SJCRH30 (cell line): ENCODE results near the gene PLA2G4D. TPM values are rescaled to one million over a fixed set of nuclear protein-coding genes. Genes with fewer than 3 reads are reported as not detected.

Experiments used
- DNase-seq, 2 experiments: peaks; one replicate each; pipeline ENCODE4 v3.0.0-alpha.2; 2015 to 2020
- H3K27ac ChIP-seq: fragments of 250-450 bp; sonication (Bioruptor Pico); 2 replicates; pipeline ENCODE4 v1.5.1; 2020; ENCODE audit warnings: mild to moderate bottlenecking, moderate library complexity
- H3K27me3 ChIP-seq: fragments of 250-450 bp; sonication (Bioruptor Pico); 2 replicates; pipeline ENCODE4 v1.5.1; 2020; ENCODE audit warnings: mild to moderate bottlenecking, moderate library complexity
- H3K36me3 ChIP-seq: fragments of 250-450 bp; sonication (Bioruptor Pico); 2 replicates; pipeline ENCODE4 v1.5.1; 2020; ENCODE audit warnings: mild to moderate bottlenecking, moderate library complexity
- H3K4me1 ChIP-seq: fragments of 250-450 bp; sonication (Bioruptor Pico); 2 replicates; pipeline ENCODE4 v1.5.1; 2020; ENCODE audit warnings: mild to moderate bottlenecking, moderate library complexity
- H3K4me3 ChIP-seq: fragments of 250-450 bp; sonication (Bioruptor Pico); 2 replicates; pipeline ENCODE4 v1.5.1; 2020; ENCODE audit warnings: mild to moderate bottlenecking, moderate library complexity
- H3K9me3 ChIP-seq: fragments of 250-450 bp; sonication (Bioruptor Pico); replicated peaks from 2 replicates; pipeline ENCODE4 v1.5.1; 2020; ENCODE audit warnings: mild to moderate bottlenecking, moderate library complexity
- total RNA-seq: library from RNA; depleted of rRNA; stranded (reverse); fragments of >200 nt; shearing (Covaris generic); gene quantifications from 2 replicates; pipeline ENCODE4 v1.2.3, GENCODE V29; 2014

The PLA2G4D gene
- total RNA-seq, 1 experiment from 2014 or later, result not detected

GRCh38 chr15:42048080-42048820, 46.1 kb downstream of the PLA2G4D start:
- Histone ChIP-seq H3K9me3 (no peaks in the 10 kb centered on the region), H3K36me3 (no peaks in the 10 kb centered on the region), H3K4me1 (peaks cover 3% of the 10 kb centered on the region; the same call in 1 of the 2 replicates), H3K4me3 (no peak overlapping the region), H3K27ac (no peak overlapping the region), H3K27me3 (no peaks in the 10 kb centered on the region)
- DNase-seq, result no peak

- H3K4me1 ChIP-seq, result peaks cover 3% of the 10 kb centered on the region; the same call in 1 of the 2 replicates
- H3K36me3 ChIP-seq, result no peaks in the 10 kb centered on the region
- no peak overlapping the region for H3K27ac ChIP-seq
- no peaks in the 10 kb centered on the region for H3K27me3 ChIP-seq
- DNase-seq, result no peak
- H3K4me3 ChIP-seq, result no peak overlapping the region
- no peaks in the 10 kb centered on the region for H3K9me3 ChIP-seq
Measured at GRCh38 chr15:42046597-42046996, 47.8 kb downstream of the PLA2G4D start.

- peak; percentile 60 to 74 for DNase-seq
- Histone ChIP-seq H3K27me3 (no peaks in the 10 kb centered on the region; the same call in 1 of the 2 replicates), H3K9me3 (no peaks in the 10 kb centered on the region), H3K4me1 (peaks cover 3% of the 10 kb centered on the region; the same call in 1 of the 2 replicates), H3K36me3 (no peaks in the 10 kb centered on the region), H3K27ac (no peak overlapping the region), H3K4me3 (no peak overlapping the region)
Measured at GRCh38 chr15:42045211-42045615, 49.1 kb downstream of the PLA2G4D start.

GRCh38 chr15:42042602-42043400, 51.6 kb downstream of the PLA2G4D start:
- no peak overlapping the region for H3K4me3 ChIP-seq
- H3K36me3 ChIP-seq, result no peaks in the 10 kb centered on the region; the same call in 1 of the 2 replicates
- H3K27ac ChIP-seq, result no peak overlapping the region
- peaks cover 3% of the 10 kb centered on the region; the same call in 1 of the 2 replicates for H3K4me1 ChIP-seq
- no peak for DNase-seq
- no peaks in the 10 kb centered on the region; the same call in 1 of the 2 replicates for H3K27me3 ChIP-seq
- H3K9me3 ChIP-seq, result no peaks in the 10 kb centered on the region

- Histone ChIP-seq H3K27ac (no peak overlapping the region), H3K27me3 (no peaks in the 10 kb centered on the region; the same call in 1 of the 2 replicates), H3K4me3 (no peak overlapping the region), H3K36me3 (no peaks in the 10 kb centered on the region; the same call in 1 of the 2 replicates), H3K4me1 (no peaks in the 10 kb centered on the region), H3K9me3 (no peaks in the 10 kb centered on the region)
- DNase-seq, result no peak
Measured at GRCh38 chr15:42038401-42038800, 56.0 kb downstream of the PLA2G4D start.

- DNase-seq, result peak; percentile 31 to 32
- no peaks in the 10 kb centered on the region for H3K9me3 ChIP-seq
- H3K4me3 ChIP-seq, result no peak overlapping the region
- H3K27ac ChIP-seq, result no peak overlapping the region
- H3K4me1 ChIP-seq, result no peaks in the 10 kb centered on the region
- H3K36me3 ChIP-seq, result no peaks in the 10 kb centered on the region; the same call in 1 of the 2 replicates
- no peaks in the 10 kb centered on the region; the same call in 1 of the 2 replicates for H3K27me3 ChIP-seq
Measured at GRCh38 chr15:42037656-42038055, 56.7 kb downstream of the PLA2G4D start.

GRCh38 chr15:42036966-42037365, 57.4 kb downstream of the PLA2G4D start:
- no peak overlapping the region for H3K27ac ChIP-seq
- no peaks in the 10 kb centered on the region for H3K4me1 ChIP-seq
- no peaks in the 10 kb centered on the region for H3K9me3 ChIP-seq
- DNase-seq, result no peak
- no peaks in the 10 kb centered on the region; the same call in 1 of the 2 replicates for H3K27me3 ChIP-seq
- no peaks in the 10 kb centered on the region; the same call in 1 of the 2 replicates for H3K36me3 ChIP-seq
- H3K4me3 ChIP-seq, result no peak overlapping the region

GRCh38 chr15:42036112-42036905, 58.1 kb downstream of the PLA2G4D start:
- Histone ChIP-seq H3K4me3 (no peak overlapping the region), H3K27me3 (no peaks in the 10 kb centered on the region; the same call in 1 of the 2 replicates), H3K9me3 (no peaks in the 10 kb centered on the region), H3K36me3 (no peaks in the 10 kb centered on the region; the same call in 1 of the 2 replicates), H3K4me1 (no peaks in the 10 kb centered on the region), H3K27ac (no peak overlapping the region)
- no peak for DNase-seq

GRCh38 chr15:42035435-42035761, 59.0 kb downstream of the PLA2G4D start:
- H3K4me1 ChIP-seq, result no peaks in the 10 kb centered on the region
- no peaks in the 10 kb centered on the region; the same call in 1 of the 2 replicates for H3K27me3 ChIP-seq
- no peak overlapping the region for H3K27ac ChIP-seq
- H3K9me3 ChIP-seq, result no peaks in the 10 kb centered on the region
- H3K36me3 ChIP-seq, result no peaks in the 10 kb centered on the region; the same call in 1 of the 2 replicates
- H3K4me3 ChIP-seq, result no peak overlapping the region
- DNase-seq, result no peak

GRCh38 chr15:42034628-42035434, 59.5 kb downstream of the PLA2G4D start:
- no peak for DNase-seq
- Histone ChIP-seq H3K27ac (no peak overlapping the region), H3K9me3 (no peaks in the 10 kb centered on the region), H3K4me1 (no peaks in the 10 kb centered on the region), H3K27me3 (no peaks in the 10 kb centered on the region), H3K36me3 (no peaks in the 10 kb centered on the region; the same call in 1 of the 2 replicates), H3K4me3 (no peak overlapping the region)

- Histone ChIP-seq H3K27ac (no peak overlapping the region), H3K36me3 (no peaks in the 10 kb centered on the region), H3K9me3 (no peaks in the 10 kb centered on the region), H3K4me1 (no peaks in the 10 kb centered on the region), H3K27me3 (no peaks in the 10 kb centered on the region), H3K4me3 (no peak overlapping the region)
- DNase-seq, result no peak
Measured at GRCh38 chr15:42033214-42033873, 61.0 kb downstream of the PLA2G4D start.

GRCh38 chr15:42032376-42033213, 61.8 kb downstream of the PLA2G4D start:
- Histone ChIP-seq H3K36me3 (no peaks in the 10 kb centered on the region), H3K27me3 (no peaks in the 10 kb centered on the region), H3K4me3 (no peak overlapping the region), H3K4me1 (no peaks in the 10 kb centered on the region), H3K27ac (no peak overlapping the region), H3K9me3 (no peaks in the 10 kb centered on the region)
- DNase-seq, result no peak
